Ishikawa (cell line): ENCODE measurements around the gene CD101.

ENCODE experiments used
- CEBPB ChIP-seq: IDR thresholded peaks from 2 replicates; pipeline ENCODE4 v1.6.1; 2012
- CREB1 ChIP-seq: IDR thresholded peaks from 2 replicates; pipeline ENCODE4 v1.6.1; 2012; ENCODE audit warnings: low read depth
- EGR1 ChIP-seq: IDR thresholded peaks from 2 replicates; pipeline ENCODE4 v1.6.1; 2012
- EP300 ChIP-seq: IDR thresholded peaks from 2 replicates; pipeline ENCODE4 v1.6.1; 2012; ENCODE audit warnings: borderline replicate concordance
- FOXM1 ChIP-seq: IDR thresholded peaks from 2 replicates; pipeline ENCODE4 v1.6.1; 2012; ENCODE audit warnings: low read depth, borderline replicate concordance
- MAX ChIP-seq: IDR thresholded peaks from 2 replicates; pipeline ENCODE4 v1.6.1; 2012
- NFIC ChIP-seq: IDR thresholded peaks from 2 replicates; pipeline ENCODE4 v1.6.1; 2012
- RAD21 ChIP-seq: IDR thresholded peaks from 2 replicates; pipeline ENCODE4 v1.6.1; 2012; ENCODE audit warnings: low read depth
- REST ChIP-seq: IDR thresholded peaks from 2 replicates; pipeline ENCODE4 v1.6.1; 2012; ENCODE audit warnings: low read depth, mild to moderate bottlenecking
- TAF1 ChIP-seq: IDR thresholded peaks from 2 replicates; pipeline ENCODE4 v1.6.1; 2012; ENCODE audit warnings: low read depth, mild to moderate bottlenecking
- TCF12 ChIP-seq: IDR thresholded peaks from 2 replicates; pipeline ENCODE4 v1.6.1; 2012; ENCODE audit warnings: low read depth
- TEAD4 ChIP-seq: IDR thresholded peaks from 2 replicates; pipeline ENCODE4 v1.6.1; 2012
- USF1 ChIP-seq: IDR thresholded peaks from 2 replicates; pipeline ENCODE4 v1.6.1; 2012
- YY1 ChIP-seq: IDR thresholded peaks from 2 replicates; pipeline ENCODE4 v1.6.1; 2012; ENCODE audit warnings: low read depth
- ZBTB7A ChIP-seq: IDR thresholded peaks from 2 replicates; pipeline ENCODE4 v1.6.1; 2012; ENCODE audit warnings: low read depth

The CD101 gene

GRCh38 chr1:116999596-116999995, 2.0 kb upstream of the CD101 start:
- TF ChIP-seq CEBPB (no peak), YY1 (no peak), USF1 (no peak), TAF1 (no peak), MAX (no peak), NFIC (no peak), CREB1 (no peak), TCF12 (no peak), REST (no peak), RAD21 (no peak), TEAD4 (no peak)

- TF ChIP-seq ZBTB7A (no peak), CREB1 (no peak), CEBPB (no peak), YY1 (no peak), TAF1 (no peak), EGR1 (no peak), MAX (no peak), TEAD4 (no peak), REST (no peak), FOXM1 (no peak), TCF12 (no peak), RAD21 (no peak), NFIC (no peak), USF1 (no peak), EP300 (no peak)
Observed at GRCh38 chr1:117000142-117000541, 1.4 kb upstream of the CD101 start.

- TF ChIP-seq CREB1 (no peak), TCF12 (no peak), CEBPB (no peak), YY1 (no peak), EGR1 (no peak), TEAD4 (no peak), NFIC (no peak), USF1 (no peak), EP300 (no peak), REST (no peak), FOXM1 (no peak), MAX (no peak), RAD21 (no peak), ZBTB7A (no peak), TAF1 (no peak)
Observed at GRCh38 chr1:117003223-117003875, 1.8 kb downstream of the CD101 start.

- TF ChIP-seq NFIC (no peak), TAF1 (no peak), ZBTB7A (no peak), CREB1 (no peak), TEAD4 (no peak), EGR1 (no peak), CEBPB (no peak), MAX (no peak), EP300 (no peak), TCF12 (no peak), RAD21 (no peak), YY1 (no peak), USF1 (no peak), FOXM1 (no peak), REST (no peak)
Observed at GRCh38 chr1:117007719-117008013, 6.1 kb downstream of the CD101 start.
